H1 (cell line): Measurements from ENCODE around the gene ZRANB2. TPM values are rescaled to one million over a fixed set of nuclear protein-coding genes. Genes with fewer than 3 reads are reported as not detected.

ENCODE experiments used
- CTCF ChIA-PET: fragments of 300-600 bp; sonication (Branson Sonifier 250); formaldehyde crosslinking; loops from one replicate; lab custom pipeline; 2021; ENCODE audit not compliant: partially characterized antibody; lab: Charles Lee
- POLR2A ChIA-PET: fragments of 300-600 bp; sonication (Branson Sonifier 250); formaldehyde crosslinking; loops from one replicate; lab custom pipeline; 2021; ENCODE audit warnings: inconsistent platforms; ENCODE audit not compliant: partially characterized antibody; lab: Charles Lee
- DNase-seq, 2 experiments: peaks; one replicate each; pipeline versions ENCODE4 v3.0.0 to v3.0.0-alpha.2; 2010 to 2022; ENCODE audit warnings: low spot score in 2 of 2, low read depth in 1 of 2, mixed read lengths in 1 of 2
- FAIRE-seq: peaks from 2 replicates; lab custom pipeline; 2011; peaks lifted over from hg19 to GRCh38; lab: Jason Lieb, UNC
- H2AFZ ChIP-seq: 2 replicates; pipeline ENCODE4 v1.8.1; 2012; ENCODE audit warnings: low read length, inconsistent platforms
- H2AK5ac ChIP-seq: 2 replicates; pipeline ENCODE4 v1.6.1; 2013; ENCODE audit warnings: low read depth, low read length
- H2BK120ac ChIP-seq: replicated peaks from 2 replicates; pipeline ENCODE3; 2013; ENCODE audit warnings: low read depth, low read length, inconsistent platforms
- H2BK12ac ChIP-seq: 2 replicates; pipeline ENCODE4 v1.6.1; 2013; ENCODE audit warnings: low read depth, low read length
- H2BK15ac ChIP-seq: 2 replicates; pipeline ENCODE4 v1.6.1; 2013; ENCODE audit warnings: low read length
- H2BK20ac ChIP-seq: 2 replicates; pipeline ENCODE4 v1.6.1; 2013; ENCODE audit warnings: low read length
- H2BK5ac ChIP-seq: 2 replicates; pipeline ENCODE4 v1.6.1; 2013; ENCODE audit warnings: low read depth, low read length
- H3K14ac ChIP-seq: 2 replicates; pipeline ENCODE4 v1.6.1; 2013; ENCODE audit warnings: inconsistent platforms; ENCODE audit not compliant: insufficient read length
- H3K18ac ChIP-seq: 2 replicates; pipeline ENCODE4 v1.6.1; 2013; ENCODE audit warnings: low read length; ENCODE audit errors: extremely low read depth
- H3K23ac ChIP-seq: 2 replicates; pipeline ENCODE4 v1.6.1; 2013; ENCODE audit warnings: inconsistent platforms; ENCODE audit not compliant: insufficient read length
- H3K23me2 ChIP-seq: 2 replicates; pipeline ENCODE4 v1.6.1; 2013; ENCODE audit warnings: low read depth, low read length
- H3K27ac ChIP-seq: 2 replicates; pipeline ENCODE4 v1.6.1; 2011; ENCODE audit warnings: low read depth, low read length, inconsistent platforms
- H3K27me3 ChIP-seq, 4 experiments: replicated peaks in 1 of 4; 1 replicate in 1 of 4; 2 replicates in 3 of 4; pipeline versions ENCODE4 v1.6.1 to v1.8.1; 2011 to 2013; ENCODE audit warnings: low read length in 3 of 4, mild to moderate bottlenecking in 3 of 4, inconsistent platforms in 2 of 4, mixed read lengths in 2 of 4, moderate library complexity in 1 of 4; ENCODE audit not compliant: control insufficient read depth in 3 of 4, insufficient read depth in 3 of 4; ENCODE audit errors: extremely low read depth in 1 of 4
- H3K36me3 ChIP-seq, 4 experiments: 2 replicates each; pipeline versions ENCODE4 v1.6.1 to v1.8.1; 2011 to 2013; ENCODE audit warnings: mild to moderate bottlenecking in 4 of 4, low read length in 3 of 4, moderate library complexity in 2 of 4, control low read depth in 1 of 4, inconsistent platforms in 1 of 4; ENCODE audit not compliant: insufficient read depth in 4 of 4, control insufficient read depth in 2 of 4
- H3K4ac ChIP-seq: replicated peaks from 2 replicates; pipeline ENCODE3; 2013; ENCODE audit warnings: low read length, low read depth, mixed read lengths, inconsistent platforms; ENCODE audit not compliant: insufficient read length
- H3K4me1 ChIP-seq, 4 experiments: replicated peaks in 1 of 4; 1 replicate in 1 of 4; 2 replicates in 3 of 4; pipeline versions ENCODE4 v1.6.1 to v1.8.1; 2011 to 2013; ENCODE audit warnings: low read length in 3 of 4, inconsistent platforms in 2 of 4, mixed read lengths in 1 of 4; ENCODE audit not compliant: insufficient read depth in 4 of 4, control insufficient read depth in 3 of 4
- H3K4me2 ChIP-seq, 2 experiments: 2 replicates each; pipeline versions ENCODE4 v1.6.1 to v1.8.1; 2011 to 2013; ENCODE audit warnings: low read depth in 2 of 2, low read length in 2 of 2, control low read depth in 1 of 2, inconsistent platforms in 1 of 2, mild to moderate bottlenecking in 1 of 2; ENCODE audit not compliant: insufficient read depth in 1 of 2
- H3K4me3 ChIP-seq, 4 experiments: fragments of 200-600, 300-600 bp in 1 of 4; sonication (generic), shearing (Covaris generic), sonication (Bioruptor Twin) in 1 of 4; 2 replicates each; pipeline versions ENCODE4 v1.5.1 to v1.8.1; 2011 to 2016; ENCODE audit warnings: low read length in 4 of 4, low read depth in 3 of 4, control low read depth in 2 of 4, inconsistent platforms in 2 of 4, mild to moderate bottlenecking in 2 of 4, mixed read lengths in 1 of 4, moderate library complexity in 1 of 4; ENCODE audit not compliant: insufficient read depth in 2 of 4; ENCODE audit errors: extremely low read depth in 1 of 4
- H3K56ac ChIP-seq: replicated peaks from 2 replicates; pipeline ENCODE3; 2013; ENCODE audit warnings: low read depth, mild to moderate bottlenecking, mixed read lengths, low read length, inconsistent platforms; ENCODE audit not compliant: insufficient read length
- H3K79me1 ChIP-seq: 2 replicates; pipeline ENCODE4 v1.6.1; 2013; ENCODE audit warnings: low read depth, low read length, control low read depth
- H3K79me2 ChIP-seq, 2 experiments: 2 replicates each; pipeline versions ENCODE4 v1.6.1 to v1.8.1; 2012 to 2013; ENCODE audit warnings: low read length in 2 of 2, mild to moderate bottlenecking in 2 of 2, inconsistent platforms in 1 of 2; ENCODE audit not compliant: insufficient read depth in 2 of 2, control insufficient read depth in 1 of 2
- H3K9ac ChIP-seq, 4 experiments: replicated peaks in 1 of 4; 1 replicate in 1 of 4; 2 replicates in 3 of 4; pipeline versions ENCODE4 v1.6.1 to v1.8.1; 2011 to 2013; ENCODE audit warnings: low read depth in 3 of 4, low read length in 3 of 4, control low read depth in 2 of 4, mild to moderate bottlenecking in 2 of 4, moderate library complexity in 2 of 4, inconsistent platforms in 1 of 4; ENCODE audit errors: extremely low read depth in 1 of 4
- H3K9me3 ChIP-seq, 2 experiments: 2 replicates each; pipeline versions ENCODE4 v1.6.1 to v1.8.1; 2012 to 2013; ENCODE audit warnings: mild to moderate bottlenecking in 2 of 2, moderate library complexity in 2 of 2, control low read depth in 1 of 2, inconsistent platforms in 1 of 2, low read depth in 1 of 2, low read length in 1 of 2, mixed read lengths in 1 of 2; ENCODE audit not compliant: insufficient read depth in 2 of 2
- H4K20me1 ChIP-seq, 2 experiments: replicated peaks in 1 of 2; 2 replicates each; pipeline versions ENCODE3 to v1.8.1; 2011 to 2013; ENCODE audit warnings: inconsistent platforms in 2 of 2, low read length in 2 of 2, mild to moderate bottlenecking in 1 of 2; ENCODE audit not compliant: insufficient read depth in 2 of 2, control insufficient read depth in 1 of 2
- H4K5ac ChIP-seq: 2 replicates; pipeline ENCODE4 v1.6.1; 2013; ENCODE audit warnings: low read length, low read depth, mixed read lengths, inconsistent platforms; ENCODE audit not compliant: insufficient read length
- H4K8ac ChIP-seq: 2 replicates; pipeline ENCODE4 v1.8.0; 2013; ENCODE audit warnings: mild to moderate bottlenecking, moderate library complexity, low read length, inconsistent platforms; ENCODE audit not compliant: insufficient read depth; ENCODE audit errors: extremely low read depth
- H4K91ac ChIP-seq: replicated peaks from 2 replicates; pipeline ENCODE3; 2013; ENCODE audit warnings: low read length, mixed read lengths, inconsistent platforms; ENCODE audit not compliant: insufficient read length
- ASH2L ChIP-seq: fragments of 200-600, 300-600 bp; sonication (generic); IDR thresholded peaks from one replicate; pipeline ENCODE4 v1.7.1; 2017; ENCODE audit warnings: low read length
- ATF3 ChIP-seq: IDR thresholded peaks from 2 replicates; pipeline ENCODE4 v1.6.1; 2011; ENCODE audit warnings: low read depth, mild to moderate bottlenecking, low read length; ENCODE audit not compliant: insufficient read depth
- BRCA1 ChIP-seq: IDR thresholded peaks from 2 replicates; pipeline ENCODE4 v1.6.1; 2012; ENCODE audit warnings: low read depth, low read length, improper control_type of control experiment
- CBX8 ChIP-seq: fragments of 300-800, 300-1000 bp; sonication (generic); IDR thresholded peaks from 2 replicates; pipeline ENCODE4 v1.7.1; 2016; ENCODE audit warnings: low read depth, low read length, borderline replicate concordance
- FOSL1 ChIP-seq: IDR thresholded peaks from 2 replicates; pipeline ENCODE4 v1.6.1; 2011; ENCODE audit warnings: mild to moderate bottlenecking, low read depth, low read length, moderate library complexity; ENCODE audit not compliant: insufficient read depth
- HDAC6 ChIP-seq: IDR thresholded peaks from one replicate; pipeline ENCODE4 v1.7.1; 2012; ENCODE audit warnings: low read depth, mild to moderate bottlenecking, inconsistent platforms, low read length, moderate library complexity
- RNF2 ChIP-seq: fragments of 200-900, 300-1000 bp; sonication (generic); IDR thresholded peaks from 2 replicates; pipeline ENCODE4 v1.7.1; 2016; ENCODE audit warnings: borderline replicate concordance, low read depth, mild to moderate bottlenecking, antibody characterized with exemption, low read length; ENCODE audit not compliant: poor library complexity, severe bottlenecking; ENCODE audit errors: missing control alignments
- RXRA ChIP-seq: IDR thresholded peaks from 2 replicates; pipeline ENCODE4 v1.6.1; 2011; ENCODE audit warnings: low read depth, mild to moderate bottlenecking, low read length, moderate library complexity; ENCODE audit not compliant: insufficient read depth
- SRF ChIP-seq: IDR thresholded peaks from 2 replicates; pipeline ENCODE4 v1.6.1; 2011; ENCODE audit warnings: mild to moderate bottlenecking, low read depth, low read length, moderate library complexity
- SUZ12 ChIP-seq: fragments of 200-600 bp; sonication (generic); IDR thresholded peaks from 2 replicates; pipeline ENCODE4 v1.6.1; 2012; ENCODE audit warnings: mild to moderate bottlenecking, inconsistent platforms, low read length, moderate library complexity, mixed read lengths
- TBP ChIP-seq: IDR thresholded peaks from 2 replicates; pipeline ENCODE4 v1.6.1; 2011; ENCODE audit warnings: low read depth, low read length, improper control_type of control experiment
- WGBS, 2 experiments: shearing (Covaris generic) in 1 of 2; methylation state at CpG; one replicate each; pipeline versions ENCODE4 v1.1.6 to v1.1.7; 2013 to 2015; ENCODE audit warnings: low lambda C conversion rate in 2 of 2, mixed read lengths in 2 of 2, inconsistent platforms in 1 of 2, low coverage in 1 of 2, missing lambda C conversion rate in 1 of 2; ENCODE audit not compliant: insufficient replicate concordance in 2 of 2, insufficient coverage in 1 of 2, insufficient read length in 1 of 2; ENCODE audit errors: extremely low coverage in 1 of 2, missing lambda C conversion rate in 1 of 2; 5-methylcytosine and 5-hydroxymethylcytosine counted together
- polyA plus RNA-seq, 7 experiments: library from polyadenylated mRNA; depleted of rRNA in 3 of 7; stranded (reverse) in 5 of 7; unstranded in 2 of 7; fragments of >200 nt in 5 of 7; fragments of 200-250 nt in 2 of 7; gene quantifications; 1 replicate in 5 of 7; 2 replicates in 1 of 7; 4 replicates in 1 of 7; pipeline versions ENCODE4 v1.2.1 to v1.2.3, GENCODE V29; 2011 to 2013; ENCODE audit warnings: missing spikeins in 2 of 7, mixed read lengths in 2 of 7
- total RNA-seq: library from RNA; stranded (reverse); fragmentation: NEBNext Ultra II Directional; extraction: Animal tissue kit (Norgen Biotek cat#: 25700); gene quantifications from 2 replicates; pipeline ENCODE4 v1.2.1, GENCODE V29; 2021

The ZRANB2 gene
- total and polyA plus RNA-seq, 2 of the 8 experiments (the other 6 are each of a cell fraction or from before 2014, with no cell fraction given): 35.8 to 103 TPM

GRCh38 chr1:71046891-71047634 lies 33.8 kb downstream of the ZRANB2 start:
- H4K8ac ChIP-seq: peak overlapping the region; percentile 92
- peaks cover 0 to 7% (median 3%) of the 10 kb centered on the region in 4 experiments; a peak in 4 of 7 replicates for H3K4me1 ChIP-seq
- no peaks in the 10 kb centered on the region for H3K79me1 ChIP-seq
- H3K14ac ChIP-seq: no peak overlapping the region
- no peak overlapping the region for H3K27ac ChIP-seq
- H3K4me2 ChIP-seq: peak overlapping the region; percentile 84 to 100
- FAIRE-seq (no peak), DNase-seq (peak in 1 of 2 experiments; percentile 76)
- H3K9ac ChIP-seq: peak overlapping the region in 1 of 4 experiments; percentile 47; a peak in 2 of 7 replicates
- H2BK120ac ChIP-seq: no peak overlapping the region
- ChIA-PET POLR2A (interaction anchor here (1.3 kb wide), 1 partner anchor 11 kb away, joined by 4 read pairs; no protein-coding TSS in a partner anchor), CTCF (interaction anchor here (0.6 to 2.0 kb wide), 6 partner anchors 58 to 520 kb away, joined by 3 to 5 read pairs (median 4); no protein-coding TSS in a partner anchor)
- H3K79me2 ChIP-seq: no peaks in the 10 kb centered on the region
- no peaks in the 10 kb centered on the region for H3K9me3 ChIP-seq
- peak overlapping the region; percentile 100 for H2AFZ ChIP-seq
- H2BK5ac ChIP-seq: peak overlapping the region; percentile 31; the same call in 1 of the 2 replicates
- H3K4me3 ChIP-seq: peak overlapping the region; percentile 38 to 69 (median 63)
- peaks cover 10% of the 10 kb centered on the region; the same call in 1 of the 2 replicates for H3K23me2 ChIP-seq
- no peaks in the 10 kb centered on the region for H4K20me1 ChIP-seq
- H4K91ac ChIP-seq: peak overlapping the region; percentile 95
- H3K4ac ChIP-seq: no peak overlapping the region
- H3K23ac ChIP-seq: no peak overlapping the region
- no peak overlapping the region for H2AK5ac ChIP-seq
- no peaks in the 10 kb centered on the region for H3K36me3 ChIP-seq
- no peak overlapping the region for H3K56ac ChIP-seq
- WGBS, 2 experiments: 31% methylated on average over 72 of the region's 73 CpGs; no CpG with 5 or more reads in 1 of the 2 experiments
- no peak overlapping the region for H4K5ac ChIP-seq
- H2BK12ac ChIP-seq: peak overlapping the region; percentile 99
- peak overlapping the region; percentile 6; the same call in 1 of the 2 replicates for H2BK20ac ChIP-seq
- H3K27me3 ChIP-seq: peaks cover 17 to 28% (median 21%) of the 10 kb centered on the region in 4 experiments
- peak overlapping the region; percentile 78 for H3K18ac ChIP-seq
- peak overlapping the region; percentile 54; the same call in 1 of the 2 replicates for H2BK15ac ChIP-seq
- TF ChIP-seq BRCA1 (no peak), TBP (no peak), FOSL1 (no peak), ATF3 (no peak), SUZ12 (peak; percentile 78; the same call in 1 of the 2 replicates), ASH2L (peak; percentile 83), CBX8 (no peak), RNF2 (peak; percentile 54), SRF (no peak), HDAC6 (no peak), RXRA (no peak)
